Panc1 (cell line): ENCODE measurements around the gene IPO11. TPM values are rescaled to one million over a fixed set of nuclear protein-coding genes. Genes with fewer than 3 reads are reported as not detected.

Experiments
- ATAC-seq: fragments of 200-7000 bp; cut with Tn5 transposase; 2 replicates; pipeline ENCODE4 v1.9.1; 2020; ENCODE audit warnings: mild to moderate bottlenecking, moderate library complexity
- BruUV-seq: library from RNA; stranded (reverse); fragments of 400-500 nt; replicated peaks from 2 replicates; lab custom pipeline; 2021; lab: Mats Ljungman, UMichigan
- CTCF ChIA-PET: fragments of 300-600 bp; sonication (Branson Sonifier 250); formaldehyde crosslinking; loops from one replicate; lab custom pipeline; 2022; ENCODE audit warnings: antibody characterized with exemption; lab: Charles Lee
- POLR2A ChIA-PET: fragments of 300-600 bp; sonication (Branson Sonifier 250); formaldehyde crosslinking; loops from one replicate; lab custom pipeline; 2022; ENCODE audit warnings: antibody characterized with exemption; lab: Charles Lee
- DNase-seq: peaks from one replicate; pipeline ENCODE4 v3.0.0-alpha.2; 2010; ENCODE audit warnings: low read depth, low spot score
- H3K27ac ChIP-seq: 2 replicates; pipeline ENCODE4 v1.5.1; 2011; ENCODE audit warnings: mild to moderate bottlenecking, low read length, inconsistent platforms
- H3K27me3 ChIP-seq: fragments of 200-500 bp; sonication (Bioruptor generic); 2 replicates; pipeline ENCODE4 v1.6.0; 2014; ENCODE audit warnings: low read length, inconsistent platforms; ENCODE audit not compliant: control insufficient read depth, insufficient read depth
- H3K36me3 ChIP-seq: fragments of 200-500 bp; sonication (Bioruptor generic); 2 replicates; pipeline ENCODE4 v1.5.1; 2014; ENCODE audit warnings: inconsistent platforms, mild to moderate bottlenecking, low read length, moderate library complexity; ENCODE audit not compliant: control insufficient read depth, insufficient read depth
- H3K4me1 ChIP-seq: 2 replicates; pipeline ENCODE4 v1.5.1; 2011; ENCODE audit warnings: inconsistent platforms, mild to moderate bottlenecking, low read length, moderate library complexity; ENCODE audit not compliant: control insufficient read depth, insufficient read depth
- H3K4me3 ChIP-seq, 2 experiments: 2 replicates each; pipeline ENCODE4 v1.5.1; 2011 to 2012; ENCODE audit warnings: low read depth in 2 of 2, low read length in 2 of 2, mild to moderate bottlenecking in 2 of 2, inconsistent platforms in 1 of 2, moderate library complexity in 1 of 2
- H3K9me3 ChIP-seq: fragments of 200-500 bp; sonication (Bioruptor generic); 2 replicates; pipeline ENCODE4 v1.5.1; 2014; ENCODE audit warnings: low read depth, mild to moderate bottlenecking, inconsistent platforms, low read length, moderate library complexity; ENCODE audit not compliant: control insufficient read depth, insufficient read depth
- POLR2AphosphoS5 ChIP-seq: IDR thresholded peaks from 2 replicates; pipeline ENCODE4 v1.6.1; 2012; ENCODE audit warnings: mild to moderate bottlenecking, low read depth, low read length, moderate library complexity
- SIN3A ChIP-seq: IDR thresholded peaks from 2 replicates; pipeline ENCODE4 v1.6.1; 2012; ENCODE audit warnings: low read depth, mild to moderate bottlenecking, low read length, moderate library complexity, borderline replicate concordance; ENCODE audit not compliant: insufficient read depth
- TCF7L2 ChIP-seq: IDR thresholded peaks from 2 replicates; pipeline ENCODE4 v1.6.1; 2011; ENCODE audit warnings: mild to moderate bottlenecking, low read depth, low read length, inconsistent platforms
- in situ Hi-C: cut with HindIII; loops from 2 replicates; pipeline ENCODE4 v1.10.0; 2016; ENCODE audit warnings: low sequenced_read_pairs, low pct_unique_long_range_greater_than_20kb
- intact Hi-C: fragments of 100-400 bp; cut with micrococcal nuclease; formaldehyde crosslinking; loops from one replicate; pipeline ENCODE4 v1.10.0; 2022; ENCODE audit not compliant: unreplicated experiment
- total RNA-seq: library from RNA; stranded (reverse); gene quantifications from one replicate; pipeline ENCODE4 v1.2.1, GENCODE V29; 2021; ENCODE audit not compliant: unreplicated experiment
- TF ChIP-seq, protein P1 (sequence below): fragments of 450-650 bp; IDR thresholded peaks from 2 replicates; pipeline ENCODE4 v1.5.1; 2017; ENCODE audit warnings: mild to moderate bottlenecking
- TF ChIP-seq, protein P2 (sequence below), 2 experiments: IDR thresholded peaks; 2 replicates each; pipeline ENCODE4 v1.6.1; 2011 to 2012; ENCODE audit warnings: low read depth in 2 of 2, control low read depth in 1 of 2, low read length in 1 of 2, mild to moderate bottlenecking in 1 of 2, moderate library complexity in 1 of 2; ENCODE audit not compliant: insufficient read depth in 1 of 2

Gene IPO11
- total RNA-seq, 1 experiment from 2014 or later = 39.8 TPM

DNA sequence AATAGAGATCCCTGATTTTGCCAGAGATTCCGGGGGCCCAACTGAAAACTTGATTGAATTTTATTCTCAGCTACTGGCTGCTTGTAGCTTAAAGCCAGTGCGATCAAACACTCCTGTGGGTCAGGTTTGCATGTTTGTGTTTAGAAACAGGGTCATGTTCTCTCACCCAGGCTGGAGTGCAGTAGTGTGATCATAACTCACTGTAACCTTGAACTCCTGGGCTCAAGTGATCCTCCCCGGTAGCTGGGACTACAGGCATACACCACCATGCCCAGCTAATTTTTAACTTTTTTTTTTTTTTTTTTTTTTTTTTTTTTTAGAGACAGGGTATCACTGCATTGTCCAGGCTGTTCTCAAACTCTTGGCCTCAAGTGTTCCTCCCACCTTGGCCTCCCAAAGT lies 232.7 kb downstream of the IPO11 start:
- no peak for ATAC-seq
- DNase-seq = no peak
- no peaks in the 10 kb centered on the region for H3K36me3 ChIP-seq
- no peak overlapping the region for H3K4me3 ChIP-seq
- in situ Hi-C loops (no loop called here), intact Hi-C loops (no loop called here)
- no peaks in the 10 kb centered on the region for H3K27me3 ChIP-seq
- H3K27ac ChIP-seq = no peak overlapping the region
- BruUV-seq = no TSS peak
- CTCF ChIA-PET = no interaction called here
- no peaks in the 10 kb centered on the region for H3K9me3 ChIP-seq
- POLR2A ChIA-PET = no interaction called here
- TF ChIP-seq, protein P1, sequence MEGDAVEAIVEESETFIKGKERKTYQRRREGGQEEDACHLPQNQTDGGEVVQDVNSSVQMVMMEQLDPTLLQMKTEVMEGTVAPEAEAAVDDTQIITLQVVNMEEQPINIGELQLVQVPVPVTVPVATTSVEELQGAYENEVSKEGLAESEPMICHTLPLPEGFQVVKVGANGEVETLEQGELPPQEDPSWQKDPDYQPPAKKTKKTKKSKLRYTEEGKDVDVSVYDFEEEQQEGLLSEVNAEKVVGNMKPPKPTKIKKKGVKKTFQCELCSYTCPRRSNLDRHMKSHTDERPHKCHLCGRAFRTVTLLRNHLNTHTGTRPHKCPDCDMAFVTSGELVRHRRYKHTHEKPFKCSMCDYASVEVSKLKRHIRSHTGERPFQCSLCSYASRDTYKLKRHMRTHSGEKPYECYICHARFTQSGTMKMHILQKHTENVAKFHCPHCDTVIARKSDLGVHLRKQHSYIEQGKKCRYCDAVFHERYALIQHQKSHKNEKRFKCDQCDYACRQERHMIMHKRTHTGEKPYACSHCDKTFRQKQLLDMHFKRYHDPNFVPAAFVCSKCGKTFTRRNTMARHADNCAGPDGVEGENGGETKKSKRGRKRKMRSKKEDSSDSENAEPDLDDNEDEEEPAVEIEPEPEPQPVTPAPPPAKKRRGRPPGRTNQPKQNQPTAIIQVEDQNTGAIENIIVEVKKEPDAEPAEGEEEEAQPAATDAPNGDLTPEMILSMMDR = no peak
- TF ChIP-seq TCF7L2 (no peak), SIN3A (no peak), POLR2AphosphoS5 (no peak)
- H3K4me1 ChIP-seq = no peaks in the 10 kb centered on the region

DNA sequence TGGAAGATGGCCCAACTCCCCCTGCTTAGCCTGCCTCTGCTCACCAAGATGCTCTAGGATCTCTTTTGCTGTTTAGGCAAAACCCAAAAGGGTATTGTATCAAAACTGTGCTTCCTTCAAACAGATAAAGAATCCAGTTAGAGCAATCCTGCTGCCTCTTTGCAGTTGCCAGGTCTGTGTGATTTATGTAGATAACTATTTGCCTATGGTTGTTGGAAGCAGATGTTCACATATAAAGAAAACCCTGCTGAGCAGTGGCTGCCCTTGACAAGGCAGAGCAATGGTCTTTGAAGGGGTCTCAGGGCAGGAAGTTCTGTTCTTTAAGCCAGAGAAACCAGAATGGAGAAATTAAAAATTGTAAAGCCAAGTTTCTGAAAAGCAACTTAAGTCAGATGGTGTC lies 234.7 kb downstream of the IPO11 start:
- no peak for TF ChIP-seq TCF7L2
- no peak for TF ChIP-seq POLR2AphosphoS5
- TF ChIP-seq, protein P1 = no peak
- TF ChIP-seq, protein P2, sequence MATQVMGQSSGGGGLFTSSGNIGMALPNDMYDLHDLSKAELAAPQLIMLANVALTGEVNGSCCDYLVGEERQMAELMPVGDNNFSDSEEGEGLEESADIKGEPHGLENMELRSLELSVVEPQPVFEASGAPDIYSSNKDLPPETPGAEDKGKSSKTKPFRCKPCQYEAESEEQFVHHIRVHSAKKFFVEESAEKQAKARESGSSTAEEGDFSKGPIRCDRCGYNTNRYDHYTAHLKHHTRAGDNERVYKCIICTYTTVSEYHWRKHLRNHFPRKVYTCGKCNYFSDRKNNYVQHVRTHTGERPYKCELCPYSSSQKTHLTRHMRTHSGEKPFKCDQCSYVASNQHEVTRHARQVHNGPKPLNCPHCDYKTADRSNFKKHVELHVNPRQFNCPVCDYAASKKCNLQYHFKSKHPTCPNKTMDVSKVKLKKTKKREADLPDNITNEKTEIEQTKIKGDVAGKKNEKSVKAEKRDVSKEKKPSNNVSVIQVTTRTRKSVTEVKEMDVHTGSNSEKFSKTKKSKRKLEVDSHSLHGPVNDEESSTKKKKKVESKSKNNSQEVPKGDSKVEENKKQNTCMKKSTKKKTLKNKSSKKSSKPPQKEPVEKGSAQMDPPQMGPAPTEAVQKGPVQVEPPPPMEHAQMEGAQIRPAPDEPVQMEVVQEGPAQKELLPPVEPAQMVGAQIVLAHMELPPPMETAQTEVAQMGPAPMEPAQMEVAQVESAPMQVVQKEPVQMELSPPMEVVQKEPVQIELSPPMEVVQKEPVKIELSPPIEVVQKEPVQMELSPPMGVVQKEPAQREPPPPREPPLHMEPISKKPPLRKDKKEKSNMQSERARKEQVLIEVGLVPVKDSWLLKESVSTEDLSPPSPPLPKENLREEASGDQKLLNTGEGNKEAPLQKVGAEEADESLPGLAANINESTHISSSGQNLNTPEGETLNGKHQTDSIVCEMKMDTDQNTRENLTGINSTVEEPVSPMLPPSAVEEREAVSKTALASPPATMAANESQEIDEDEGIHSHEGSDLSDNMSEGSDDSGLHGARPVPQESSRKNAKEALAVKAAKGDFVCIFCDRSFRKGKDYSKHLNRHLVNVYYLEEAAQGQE (IDR thresholded peaks at IDR 0.05; ENCODE audit: insufficient read depth in 1 of 2, low read depth in 2 of 2, low read length in 1 of 2) = no peak
- no peak for TF ChIP-seq SIN3A
- H3K36me3 ChIP-seq = no peaks in the 10 kb centered on the region
- no peak overlapping the region for H3K4me3 ChIP-seq
- no peak for ATAC-seq
- intact Hi-C loops = no loop called here
- H3K27me3 ChIP-seq = no peaks in the 10 kb centered on the region
- no TSS peak for BruUV-seq
- no peak for DNase-seq
- no peak overlapping the region for H3K27ac ChIP-seq
- ChIA-PET CTCF (no interaction called here), POLR2A (no interaction called here)
- H3K4me1 ChIP-seq = no peaks in the 10 kb centered on the region
- in situ Hi-C loops = no loop called here
- H3K9me3 ChIP-seq = no peaks in the 10 kb centered on the region
